Measurements from ENCODE around the gene SLC6A2. TPM values are rescaled to one million over a fixed set of nuclear protein-coding genes. Genes with fewer than 3 reads are reported as not detected.

The SLC6A2 gene
- total RNA-seq, 6 experiments from 2014 or later = 0.37 to 2.9 (median 0.37) TPM; not detected in 3

GRCh38 chr16:55657616-55658015 is 1.8 kb downstream of the SLC6A2 start:
- no peak for DNase-seq
- no peak overlapping the region for H3K4me3 ChIP-seq
- no peaks in the 10 kb centered on the region for H3K9me3 ChIP-seq
- no peaks in the 10 kb centered on the region for H3K36me3 ChIP-seq
- ATAC-seq = no peak
- TF ChIP-seq CTCF (IDR thresholded peaks at IDR 0.05) (no peak), POLR2A (IDR thresholded peaks at IDR 0.05) (no peak)
- H3K27ac ChIP-seq = no peak overlapping the region
- intact Hi-C loops (cut with DNase I) = no loop called here
- WGBS (ENCODE audit: insufficient coverage, low coverage, low lambda C conversion rate, missing lambda C conversion rate) = 45% methylated on average over 2 of the region's 3 CpGs
- H3K4me1 ChIP-seq = peaks cover 0 to 7% (median 0%) of the 10 kb centered on the region in 4 donors
- H3K27me3 ChIP-seq = peaks cover 0 to 6% of the 10 kb centered on the region in 2 donors

GRCh38 chr16:55658898-55659420 is 3.2 kb downstream of the SLC6A2 start:
- WGBS (ENCODE audit: insufficient coverage, low coverage, low lambda C conversion rate, missing lambda C conversion rate) = 47% methylated on average over 3 of the region's 7 CpGs

GRCh38 chr16:55660026-55660425 is 4.2 kb downstream of the SLC6A2 start:
- no peak for DNase-seq
- TF ChIP-seq POLR2A (IDR thresholded peaks at IDR 0.05) (no peak), CTCF (IDR thresholded peaks at IDR 0.05) (no peak)
- intact Hi-C loops (cut with DNase I) = no loop called here
- H3K9me3 ChIP-seq = no peaks in the 10 kb centered on the region
- no peak overlapping the region for H3K4me3 ChIP-seq
- H3K27ac ChIP-seq = no peak overlapping the region
- H3K27me3 ChIP-seq = peaks cover 0 to 6% of the 10 kb centered on the region in 2 donors
- ATAC-seq = no peak
- WGBS (ENCODE audit: insufficient coverage, low coverage, low lambda C conversion rate, missing lambda C conversion rate) = 50% methylated on average over 1 of the region's 1 CpG
- H3K4me1 ChIP-seq = peaks cover 0 to 7% (median 0%) of the 10 kb centered on the region in 4 donors
- H3K36me3 ChIP-seq = no peaks in the 10 kb centered on the region

More at GRCh38 chr16:55658898-55659420, 3.2 kb downstream of the SLC6A2 start:
- peaks cover 0 to 6% of the 10 kb centered on the region in 2 donors for H3K27me3 ChIP-seq
- intact Hi-C loops (cut with DNase I) = no loop called here
- peaks cover 0 to 7% (median 0%) of the 10 kb centered on the region in 4 donors for H3K4me1 ChIP-seq
- H3K27ac ChIP-seq = no peak overlapping the region
- no peaks in the 10 kb centered on the region for H3K9me3 ChIP-seq
- DNase-seq = no peak
- no peaks in the 10 kb centered on the region for H3K36me3 ChIP-seq
- no peak for TF ChIP-seq CTCF (IDR thresholded peaks at IDR 0.05)
- no peak for TF ChIP-seq POLR2A (IDR thresholded peaks at IDR 0.05)
- ATAC-seq = no peak
- H3K4me3 ChIP-seq = no peak overlapping the region

GRCh38 chr16:55660828-55661227 is 5.0 kb downstream of the SLC6A2 start:
- H3K4me3 ChIP-seq = no peak overlapping the region
- DNase-seq (no peak), ATAC-seq (no peak)
- H3K27ac ChIP-seq = no peak overlapping the region
- peaks cover 0 to 6% of the 10 kb centered on the region in 2 donors for H3K27me3 ChIP-seq
- intact Hi-C loops (cut with DNase I) = no loop called here
- no peaks in the 10 kb centered on the region for H3K9me3 ChIP-seq
- no peak for TF ChIP-seq POLR2A (IDR thresholded peaks at IDR 0.05)
- no peak for TF ChIP-seq CTCF (IDR thresholded peaks at IDR 0.05)
- H3K36me3 ChIP-seq = no peaks in the 10 kb centered on the region
- WGBS (ENCODE audit: insufficient coverage, low coverage, low lambda C conversion rate, missing lambda C conversion rate) = 29% methylated on average over 1 of the region's 2 CpGs
- H3K4me1 ChIP-seq = peaks cover 0 to 7% (median 0%) of the 10 kb centered on the region in 4 donors

Data from right lobe of liver (tissue), 6 donors.